Neural cell (in vitro differentiated cells): Measurements from ENCODE around the gene NTN4. TPM values are rescaled to one million over a fixed set of nuclear protein-coding genes. Genes with fewer than 3 reads are reported as not detected.

ENCODE experiments used
- H2AFZ ChIP-seq: fragments of 200-600, 300-800 bp; sonication (generic), shearing (Covaris generic); 2 replicates; pipeline ENCODE4 v1.6.0; 2014; ENCODE audit warnings: low read depth, mild to moderate bottlenecking, antibody characterized with exemption, low read length, moderate library complexity
- H3F3A ChIP-seq: fragments of 200-600 bp; shearing (Covaris generic); 2 replicates; pipeline ENCODE4 v1.6.1; 2016; ENCODE audit warnings: mild to moderate bottlenecking, moderate library complexity, mixed read lengths, antibody characterized with exemption, low read length; ENCODE audit not compliant: insufficient read depth, poor library complexity, severe bottlenecking
- H3K27ac ChIP-seq: fragments of 200-600, 300-800 bp; sonication (generic), shearing (Covaris generic); 2 replicates; pipeline ENCODE4 v1.5.1; 2014; ENCODE audit warnings: mild to moderate bottlenecking, low read length, moderate library complexity
- H3K27me3 ChIP-seq: fragments of 300-800, 200-600 bp; sonication (generic), shearing (Covaris generic); 2 replicates; pipeline ENCODE4 v1.6.0; 2014; ENCODE audit warnings: mild to moderate bottlenecking, low read depth, low read length, moderate library complexity; ENCODE audit not compliant: insufficient read depth
- H3K36me3 ChIP-seq: fragments of 300-800, 200-600 bp; sonication (generic), shearing (Covaris generic); 2 replicates; pipeline ENCODE4 v1.5.1; 2014; ENCODE audit warnings: mild to moderate bottlenecking, antibody characterized with exemption, low read length, moderate library complexity; ENCODE audit not compliant: insufficient read depth
- H3K4me2 ChIP-seq: fragments of 300-800, 200-600 bp; sonication (generic), shearing (Covaris generic); 2 replicates; pipeline ENCODE4 v1.6.0; 2014; ENCODE audit warnings: mild to moderate bottlenecking, low read length
- H3K4me3 ChIP-seq: fragments of 300-800, 200-600 bp; sonication (generic), shearing (Covaris generic); 2 replicates; pipeline ENCODE4 v1.5.1; 2014; ENCODE audit warnings: mild to moderate bottlenecking, low read length, moderate library complexity
- H3K79me2 ChIP-seq: fragments of 200-600 bp; shearing (Covaris generic); replicated peaks from 2 replicates; pipeline ENCODE4 v1.6.0; 2014; ENCODE audit warnings: mild to moderate bottlenecking, low read length, moderate library complexity; ENCODE audit not compliant: insufficient read depth
- H3K9ac ChIP-seq: fragments of 300-800, 200-600 bp; sonication (generic), shearing (Covaris generic); 2 replicates; pipeline ENCODE4 v1.6.1; 2016; ENCODE audit warnings: mild to moderate bottlenecking, low read length, mixed read lengths
- H3K9me2 ChIP-seq: fragments of 200-600 bp; shearing (Covaris generic); 2 replicates; pipeline ENCODE4 v1.6.1; 2016; ENCODE audit warnings: mild to moderate bottlenecking, low read length, mixed read lengths; ENCODE audit not compliant: insufficient read depth
- H3K9me3 ChIP-seq: fragments of 200-600, 300-800 bp; sonication (generic), shearing (Covaris generic); 2 replicates; pipeline ENCODE4 v1.6.1; 2016; ENCODE audit warnings: mild to moderate bottlenecking, mixed run types, low read length, moderate library complexity, mixed read lengths
- H4K20me1 ChIP-seq: fragments of 200-600 bp; shearing (Covaris generic); 2 replicates; pipeline ENCODE4 v1.6.1; 2016; ENCODE audit warnings: mild to moderate bottlenecking, mixed run types; ENCODE audit not compliant: insufficient read depth
- CTCF ChIP-seq: fragments of 450-650 bp; IDR thresholded peaks from 2 replicates; pipeline ENCODE4 v1.5.1; 2014; ENCODE audit warnings: antibody characterized with exemption, mild to moderate bottlenecking, moderate library complexity; ENCODE audit not compliant: poor library complexity, severe bottlenecking
- EP300 ChIP-seq: fragments of 450-650 bp; conservative IDR thresholded peaks from 2 replicates; pipeline ENCODE4 v1.6.1; 2014; ENCODE audit warnings: antibody characterized with exemption, mild to moderate bottlenecking, moderate library complexity; ENCODE audit not compliant: poor library complexity, severe bottlenecking
- EZH2 ChIP-seq: fragments of 200-600, 300-800 bp; shearing (Covaris generic), sonication (generic); IDR thresholded peaks from 2 replicates; pipeline ENCODE4 v1.6.1; 2014; ENCODE audit warnings: antibody characterized with exemption, low read length, borderline replicate concordance, mild to moderate bottlenecking; ENCODE audit not compliant: insufficient read depth, poor library complexity, severe bottlenecking
- MXI1 ChIP-seq: fragments of 450-650 bp; conservative IDR thresholded peaks from 2 replicates; pipeline ENCODE4 v1.6.1; 2014; ENCODE audit warnings: antibody characterized with exemption, mild to moderate bottlenecking; ENCODE audit not compliant: poor library complexity, severe bottlenecking
- POLR2AphosphoS5 ChIP-seq: IDR thresholded peaks from 2 replicates; pipeline ENCODE4 v1.6.1; 2012
- RAD21 ChIP-seq: fragments of 450-650 bp; conservative IDR thresholded peaks from 2 replicates; pipeline ENCODE4 v1.6.1; 2014; ENCODE audit warnings: antibody characterized with exemption, mild to moderate bottlenecking, moderate library complexity
- REST ChIP-seq: IDR thresholded peaks from 2 replicates; pipeline ENCODE4 v1.6.1; 2012; ENCODE audit warnings: borderline replicate concordance
- SMC3 ChIP-seq: fragments of 450-650 bp; conservative IDR thresholded peaks from 2 replicates; pipeline ENCODE4 v1.6.1; 2014; ENCODE audit warnings: antibody characterized with exemption, mild to moderate bottlenecking, moderate library complexity; ENCODE audit not compliant: poor library complexity
- TAF1 ChIP-seq: IDR thresholded peaks from 2 replicates; pipeline ENCODE4 v1.6.1; 2012; ENCODE audit warnings: low read depth
- polyA plus RNA-seq: library from polyadenylated mRNA; depleted of rRNA; stranded (reverse); fragments of >200 nt; gene quantifications from 2 replicates; pipeline ENCODE4 v1.2.3, GENCODE V29; 2014

NTN4 gene
- polyA plus RNA-seq, 1 donor from 2014 or later: 12.4 TPM

GRCh38 chr12:95643256-95643655, 147.3 kb downstream of the NTN4 start:
- Histone ChIP-seq H3K9me2 (no peaks in the 10 kb centered on the region), H3K27me3 (no peaks in the 10 kb centered on the region)
- TF ChIP-seq EP300 (no peak), SMC3 (no peak), TAF1 (no peak)

GRCh38 chr12:95642583-95642982, 148.0 kb downstream of the NTN4 start:
- H4K20me1 ChIP-seq: no peaks in the 10 kb centered on the region
- no peaks in the 10 kb centered on the region for H3K79me2 ChIP-seq
- TF ChIP-seq POLR2AphosphoS5 (no peak), REST (no peak), EZH2 (no peak), CTCF (no peak), TAF1 (no peak), EP300 (no peak), SMC3 (no peak), RAD21 (no peak), MXI1 (no peak)

More at GRCh38 chr12:95643256-95643655, 147.3 kb downstream of the NTN4 start:
- peaks cover 5% of the 10 kb centered on the region for H3K9me3 ChIP-seq
- H2AFZ ChIP-seq: no peak overlapping the region
- H3K27ac ChIP-seq: no peak overlapping the region
- no peaks in the 10 kb centered on the region for H3K79me2 ChIP-seq
- H3K9ac ChIP-seq: no peak overlapping the region
- H3K4me2 ChIP-seq: no peak overlapping the region
- no peaks in the 10 kb centered on the region for H3F3A ChIP-seq
- H3K36me3 ChIP-seq: no peaks in the 10 kb centered on the region
- H3K4me3 ChIP-seq: no peak overlapping the region
- no peaks in the 10 kb centered on the region for H4K20me1 ChIP-seq

More at GRCh38 chr12:95642583-95642982, 148.0 kb downstream of the NTN4 start:
- Histone ChIP-seq H3K9me3 (peaks cover 5% of the 10 kb centered on the region), H3K36me3 (no peaks in the 10 kb centered on the region), H3K9ac (no peak overlapping the region), H3K9me2 (no peaks in the 10 kb centered on the region), H3K27me3 (no peaks in the 10 kb centered on the region), H3F3A (no peaks in the 10 kb centered on the region), H3K4me2 (no peak overlapping the region), H3K4me3 (no peak overlapping the region), H3K27ac (no peak overlapping the region), H2AFZ (no peak overlapping the region)
